Measurements from ENCODE around the gene PCBP3.
"Not testable (repeated sequence)": the region's sequence is repeated elsewhere in the genome, so short reads cannot be mapped to it uniquely, and the experiment has no call there.

The PCBP3 gene

DNA sequence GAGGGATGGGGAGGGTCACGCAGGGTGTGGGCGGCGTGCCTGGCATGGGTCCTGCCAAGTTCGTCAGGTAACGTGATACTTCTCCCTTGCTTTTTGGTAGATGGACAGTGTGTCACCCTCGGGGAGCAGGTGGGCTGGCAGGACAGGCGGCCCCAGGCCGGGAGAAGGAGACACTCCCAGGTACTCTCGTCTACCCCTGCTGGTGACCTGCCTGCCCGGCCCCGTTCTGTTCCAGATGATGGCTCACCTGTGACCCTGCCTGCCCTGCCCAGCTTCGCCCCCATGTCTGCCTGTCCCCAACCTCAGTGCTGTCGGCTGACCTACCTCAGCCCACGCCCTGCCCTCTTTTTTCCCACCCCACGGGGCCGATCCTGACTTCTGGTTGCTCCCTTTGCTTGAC, 144.7 kb downstream of the PCBP3 start:
- DNase-seq (ENCODE audit: low spot score) = no peak

DNA sequence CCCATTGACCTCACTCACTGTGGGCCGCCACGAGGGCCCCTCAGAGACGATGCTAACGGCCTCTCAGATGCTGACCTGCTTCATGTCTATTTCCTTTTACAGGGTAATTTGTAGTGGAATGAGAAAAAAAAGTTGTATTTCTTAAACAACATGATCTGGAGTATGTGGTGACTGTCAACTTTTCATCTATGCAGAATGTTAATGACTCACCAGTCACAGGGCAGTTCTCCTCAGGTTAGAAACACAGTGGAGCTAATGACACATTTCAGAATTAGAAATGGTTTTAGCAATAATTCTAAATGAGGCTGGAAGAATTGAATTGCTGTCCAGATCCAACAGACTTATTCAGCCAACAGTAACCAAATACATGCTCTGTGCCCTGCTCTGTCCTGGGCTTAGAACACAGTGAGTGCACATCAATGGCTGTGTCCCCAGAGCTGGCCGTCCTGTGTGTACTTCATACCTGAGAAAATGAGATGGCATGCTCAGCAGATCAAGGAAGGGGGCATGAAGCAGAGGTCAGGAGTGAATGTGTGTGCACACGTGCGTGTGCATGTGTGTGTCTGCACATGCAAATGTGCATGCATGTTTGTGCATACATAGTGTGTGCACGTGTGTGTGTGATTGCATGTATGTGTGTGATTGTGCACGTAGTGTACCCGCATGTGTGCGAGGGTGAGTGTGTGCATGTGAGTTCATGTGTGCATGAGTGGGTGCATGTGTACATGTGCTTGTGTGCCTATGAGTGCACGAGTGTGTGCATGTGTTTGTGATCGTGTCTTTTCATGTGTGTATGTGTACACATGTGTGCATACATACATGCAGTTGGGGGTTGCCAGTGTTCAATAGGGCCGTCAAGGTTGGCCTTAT, 145.3 kb downstream of the PCBP3 start:
- no peak for DNase-seq (ENCODE audit: low spot score)

DNA sequence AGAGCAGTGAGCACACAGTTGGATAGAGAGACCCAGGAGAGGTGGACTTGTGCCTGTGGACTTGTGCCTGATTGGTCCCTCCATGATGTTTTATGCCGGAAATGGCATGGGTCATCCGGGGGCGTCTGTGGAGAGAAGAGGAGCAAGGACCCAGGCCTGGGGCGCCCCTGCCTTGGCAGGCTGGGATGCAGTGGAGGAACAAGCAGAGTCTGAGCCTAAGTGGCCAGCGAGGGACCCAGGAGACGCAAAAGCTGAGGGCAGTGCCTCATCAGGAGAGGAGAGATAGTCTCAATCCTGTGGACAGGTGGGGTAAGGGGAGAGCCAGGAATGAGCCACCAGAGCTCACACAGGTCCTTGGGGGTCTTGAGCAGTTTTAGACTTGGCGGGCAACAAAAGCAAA, 146.9 kb downstream of the PCBP3 start:
- no peak for DNase-seq (ENCODE audit: low spot score)

DNA sequence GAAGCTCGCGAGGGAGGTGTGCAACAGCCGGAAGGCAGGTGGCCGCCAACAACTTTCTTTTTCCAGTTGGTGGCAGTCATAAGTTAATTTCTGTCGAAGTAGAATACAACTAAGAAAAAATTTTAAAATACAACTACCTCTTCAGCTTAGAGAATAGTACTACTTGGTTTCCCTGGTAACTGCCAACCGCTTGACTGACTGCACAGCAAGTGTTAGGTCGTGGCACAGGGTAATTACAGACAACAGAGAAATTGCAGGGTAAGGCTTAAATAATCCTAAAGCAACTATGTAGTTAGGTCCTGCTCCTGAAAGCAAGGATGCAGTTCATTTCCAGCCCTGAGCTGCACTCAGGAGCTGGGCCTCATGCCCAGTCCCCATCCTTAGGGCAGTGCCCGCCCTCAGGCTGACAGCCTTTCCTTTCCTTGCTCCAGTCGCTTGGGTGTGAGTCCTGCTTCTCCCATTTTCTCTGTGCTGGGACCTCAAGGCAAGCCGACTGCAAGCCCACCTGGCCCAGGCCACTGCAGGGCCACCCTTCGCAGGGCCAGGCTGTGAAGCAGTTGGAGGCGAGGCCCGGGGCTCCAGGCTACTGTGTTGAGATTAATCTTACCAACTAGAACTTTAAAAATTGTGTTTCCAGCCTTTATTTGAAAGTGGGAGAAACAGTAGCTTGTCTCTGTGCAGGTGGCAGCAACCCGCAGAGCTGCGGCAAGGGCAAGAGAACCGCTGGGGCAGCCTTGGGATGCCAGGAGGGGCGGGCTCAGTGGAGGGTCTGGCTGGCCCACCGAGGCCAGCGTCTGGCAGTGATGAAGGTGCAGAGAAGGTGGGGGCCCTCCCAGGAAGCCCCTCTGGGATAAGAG, 148.3 kb downstream of the PCBP3 start:
- DNase-seq (ENCODE audit: low spot score) = no peak

DNA sequence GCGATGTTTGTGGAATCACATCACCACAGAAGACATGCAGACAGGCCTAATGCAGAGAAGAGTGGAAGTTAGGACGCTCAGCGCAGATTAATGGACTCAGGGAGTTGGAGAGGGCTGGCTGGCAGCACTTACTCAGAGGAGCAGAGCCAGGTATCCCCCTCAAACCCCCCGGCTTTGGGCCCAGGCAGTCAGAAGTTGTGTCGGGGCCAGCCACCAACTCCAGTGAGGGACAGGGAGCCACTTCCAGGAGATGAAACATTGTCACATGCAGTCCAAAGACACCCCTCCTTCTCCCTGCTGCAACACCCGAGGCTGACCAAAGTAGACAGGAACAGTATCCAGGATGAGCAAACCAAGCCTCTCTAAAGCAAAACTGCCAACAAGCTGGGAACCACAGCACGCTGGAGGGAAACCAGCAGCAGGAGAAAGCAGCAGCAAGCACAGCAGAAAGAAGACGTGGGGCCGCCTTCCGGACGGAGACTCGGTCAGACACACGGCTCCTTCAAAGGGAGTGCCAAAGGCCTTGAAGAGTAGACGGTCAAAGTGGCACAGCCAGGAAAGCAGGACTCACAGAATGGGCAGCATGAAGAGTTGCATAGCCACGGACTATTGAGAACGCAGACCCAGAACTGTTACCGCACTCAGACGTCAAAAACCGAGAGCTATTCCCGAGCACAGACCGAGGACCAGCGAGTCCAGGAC, 149.3 kb downstream of the PCBP3 start:
- no peak for DNase-seq (ENCODE audit: low spot score)

DNA sequence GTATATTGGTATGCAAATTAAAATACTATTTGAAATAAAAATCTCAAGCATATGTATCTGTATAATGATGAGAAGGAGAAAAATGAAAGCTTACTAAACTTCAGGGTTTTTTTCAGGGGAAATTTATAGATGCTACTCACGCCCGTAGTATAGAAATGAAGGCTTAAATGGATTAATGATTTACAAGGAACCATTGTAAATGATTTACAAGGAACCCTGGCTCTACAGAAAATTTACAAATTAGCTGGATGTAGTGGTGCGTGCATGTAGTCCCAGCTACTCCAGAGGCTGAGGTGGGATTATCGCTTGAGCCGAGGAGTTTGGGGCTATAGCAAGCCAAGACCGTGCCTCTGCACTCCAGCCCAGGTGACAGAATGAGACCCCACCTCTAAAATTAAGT, 150.5 kb downstream of the PCBP3 start:
- no peak for DNase-seq (ENCODE audit: low spot score)

DNA sequence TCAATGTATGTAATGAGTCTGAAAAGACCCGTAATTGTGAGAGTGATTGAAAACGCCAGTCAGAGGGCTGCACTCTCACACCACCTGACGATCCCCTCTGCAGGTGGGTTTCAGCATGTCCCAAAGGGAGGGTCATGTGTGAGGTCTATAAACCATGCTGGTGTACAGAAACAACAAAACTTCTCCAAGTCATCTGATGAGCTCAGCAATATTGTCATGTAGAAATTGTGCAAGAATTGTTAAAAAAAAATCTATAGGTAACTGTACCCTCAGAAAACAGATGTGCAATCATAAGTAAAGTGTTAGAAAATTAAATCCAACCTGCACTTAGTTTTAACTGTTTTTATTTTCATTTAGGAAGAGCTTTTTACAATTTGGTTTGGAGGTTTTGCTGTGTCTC, 152.5 kb downstream of the PCBP3 start:
- DNase-seq (ENCODE audit: low spot score) = no peak

DNA sequence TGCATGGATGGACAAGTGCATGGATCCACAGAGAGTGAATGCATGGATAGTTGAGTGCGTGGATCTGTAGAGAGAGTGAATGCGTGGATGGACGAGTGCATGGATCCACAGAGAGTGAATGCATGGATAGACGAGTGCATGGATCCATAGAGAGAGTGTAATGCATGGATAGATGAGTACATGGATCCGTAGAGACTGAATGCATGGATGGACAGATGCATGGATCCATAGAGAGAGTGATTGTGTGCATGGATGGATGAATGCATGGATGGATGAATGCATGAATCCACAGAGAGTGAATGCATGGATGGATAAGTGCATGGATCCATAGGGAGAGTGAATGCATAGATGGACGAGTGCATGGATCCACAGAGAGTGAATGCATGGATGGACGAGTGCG, 153.8 kb downstream of the PCBP3 start:
- DNase-seq (ENCODE audit: low spot score) = no peak

DNA sequence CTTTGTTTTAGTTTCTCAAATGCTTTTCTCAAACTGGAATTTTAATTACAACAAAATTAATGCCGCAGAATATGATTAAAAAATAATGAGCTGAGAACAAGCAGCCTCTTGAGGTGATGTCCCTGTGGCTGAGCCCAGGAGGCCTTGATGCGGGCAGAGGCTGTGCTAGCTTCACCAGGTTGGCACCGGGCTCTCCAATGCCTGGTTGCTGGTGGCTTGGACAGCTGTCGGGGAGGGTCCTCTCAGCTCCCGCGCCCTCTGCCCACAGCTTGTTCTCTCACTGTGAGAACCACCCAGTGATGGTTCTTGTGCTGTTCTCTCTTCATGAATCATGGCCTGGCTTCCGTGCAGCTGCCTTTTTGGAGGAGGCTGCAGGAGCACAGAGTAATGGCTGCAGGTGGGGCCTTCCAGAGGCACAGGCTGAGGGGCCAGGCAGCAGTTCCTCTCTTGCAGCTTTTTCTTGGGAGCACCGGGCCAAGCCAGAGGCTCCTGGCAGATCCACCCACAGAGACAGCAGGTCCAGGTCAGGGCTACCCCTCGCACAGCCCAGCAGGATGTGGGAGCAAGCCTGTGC, 156.3 kb downstream of the PCBP3 start:
- DNase-seq (ENCODE audit: low spot score) = no peak

DNA sequence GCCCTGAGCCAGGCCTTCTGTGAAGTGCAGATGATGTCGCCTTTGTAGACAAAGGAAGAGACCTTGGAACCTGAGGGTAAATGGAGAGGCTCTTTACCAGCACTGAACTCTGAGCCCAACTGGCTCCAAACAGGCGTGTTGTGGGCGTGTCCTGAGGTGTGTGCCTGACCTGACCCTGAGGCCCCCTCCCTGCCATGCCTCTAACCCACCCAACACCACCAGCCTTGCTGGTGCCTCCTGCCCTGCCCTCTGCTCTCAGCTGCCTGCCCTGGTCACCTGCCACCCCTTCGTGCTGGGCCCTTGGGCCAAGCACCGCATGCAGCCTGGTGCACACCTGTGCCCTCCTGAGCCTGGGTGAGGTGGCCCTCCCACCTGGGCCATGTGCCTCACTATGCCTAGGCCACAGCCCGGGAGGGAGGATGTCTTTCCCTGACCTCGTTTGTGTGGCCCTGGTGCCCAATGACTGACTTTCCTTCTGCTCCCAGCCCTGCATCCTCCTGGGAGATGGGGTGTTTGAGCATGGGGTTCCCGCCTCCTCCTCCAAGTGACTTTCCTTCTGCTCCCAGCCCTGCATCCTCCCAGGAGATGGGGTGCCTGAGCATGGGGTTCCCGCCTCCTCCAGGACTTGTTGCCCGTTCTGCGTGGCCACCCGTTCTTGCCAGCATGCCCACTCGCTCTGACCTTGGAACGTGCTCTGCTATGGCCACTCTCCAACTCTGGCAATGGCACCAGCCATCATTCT, 157.0 kb downstream of the PCBP3 start:
- no peak for DNase-seq (ENCODE audit: low spot score)

DNA sequence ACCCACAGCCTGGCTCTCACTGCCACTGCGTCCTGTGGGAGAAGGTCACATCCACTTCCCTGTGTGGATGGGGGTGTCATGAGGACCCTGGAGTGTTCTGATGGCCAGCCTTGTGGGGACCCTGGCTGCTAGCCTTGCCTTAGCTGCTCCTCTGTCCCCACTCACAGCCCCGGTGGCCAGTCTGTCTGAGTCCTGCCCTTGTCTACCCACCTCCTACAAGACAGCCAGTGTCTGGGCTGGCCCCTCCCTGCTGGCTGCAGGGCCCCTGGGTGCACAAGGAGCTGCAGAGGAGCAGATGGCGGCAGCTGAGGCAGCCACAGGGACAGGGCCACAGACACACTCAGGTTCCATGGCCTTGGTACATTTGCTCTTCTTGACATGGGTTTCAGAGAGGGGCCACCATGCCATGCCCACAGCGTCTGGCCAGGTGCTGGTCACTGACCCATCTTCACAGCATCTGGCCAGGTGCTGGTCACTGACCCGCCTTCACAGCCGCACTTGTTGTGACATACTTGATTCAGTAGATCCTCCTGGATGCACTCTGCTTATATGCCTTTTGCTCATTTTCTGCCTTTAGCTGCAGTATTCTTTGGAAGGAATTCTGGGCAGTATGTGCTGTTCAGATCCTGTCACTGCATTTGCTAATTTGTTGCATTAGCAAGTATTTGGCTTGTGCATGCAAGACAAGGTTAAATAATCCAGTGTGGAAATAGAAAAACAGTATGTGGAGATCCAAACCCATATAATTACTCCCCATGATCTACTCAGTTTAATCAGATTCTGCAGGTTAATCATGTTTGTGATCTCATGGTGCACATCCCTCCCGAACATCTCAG, 157.8 kb downstream of the PCBP3 start:
- DNase-seq (ENCODE audit: low spot score) = no peak

DNA sequence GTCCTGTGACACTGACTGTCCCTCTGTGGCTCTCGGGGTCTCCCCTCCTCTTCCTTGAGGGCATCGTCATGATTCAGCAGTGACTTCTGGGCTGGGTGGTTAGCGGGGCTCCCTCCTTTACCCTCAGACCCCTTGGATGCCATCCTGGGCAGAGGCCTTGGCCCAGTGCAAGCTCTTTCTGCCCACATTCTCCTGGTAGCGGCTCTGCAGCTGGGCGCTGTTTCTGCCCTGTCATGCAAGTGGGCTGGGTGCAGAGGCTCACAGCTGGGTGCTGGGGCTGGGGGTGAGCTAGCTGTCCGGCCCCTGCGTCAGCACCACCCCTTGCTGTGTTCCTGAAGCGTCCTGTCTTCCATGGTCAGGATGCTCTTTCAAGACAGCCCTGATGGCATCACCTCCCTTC, 158.5 kb downstream of the PCBP3 start:
- no peak for DNase-seq (ENCODE audit: low spot score)

DNA sequence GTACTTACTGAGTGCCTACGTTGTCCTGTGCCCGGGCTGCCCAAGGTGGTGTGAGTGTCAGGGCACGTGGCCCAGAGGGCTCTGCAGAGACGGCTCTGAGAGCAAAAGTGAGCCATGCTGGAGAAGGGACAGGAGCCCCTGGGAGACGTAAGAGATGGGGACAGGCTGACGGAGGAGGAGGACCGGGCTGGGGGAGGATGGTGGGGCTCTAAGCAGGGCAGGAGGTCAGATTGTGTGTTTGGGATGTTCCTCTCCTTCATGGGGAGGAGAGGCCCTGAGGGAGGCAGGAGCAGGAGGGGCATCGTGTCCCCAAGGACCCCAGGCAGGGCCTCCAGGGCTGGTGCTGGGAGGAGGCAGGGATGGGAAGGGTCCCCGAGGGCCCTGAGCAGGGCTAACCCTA, 158.9 kb downstream of the PCBP3 start:
- DNase-seq (ENCODE audit: low spot score) = no peak

DNA sequence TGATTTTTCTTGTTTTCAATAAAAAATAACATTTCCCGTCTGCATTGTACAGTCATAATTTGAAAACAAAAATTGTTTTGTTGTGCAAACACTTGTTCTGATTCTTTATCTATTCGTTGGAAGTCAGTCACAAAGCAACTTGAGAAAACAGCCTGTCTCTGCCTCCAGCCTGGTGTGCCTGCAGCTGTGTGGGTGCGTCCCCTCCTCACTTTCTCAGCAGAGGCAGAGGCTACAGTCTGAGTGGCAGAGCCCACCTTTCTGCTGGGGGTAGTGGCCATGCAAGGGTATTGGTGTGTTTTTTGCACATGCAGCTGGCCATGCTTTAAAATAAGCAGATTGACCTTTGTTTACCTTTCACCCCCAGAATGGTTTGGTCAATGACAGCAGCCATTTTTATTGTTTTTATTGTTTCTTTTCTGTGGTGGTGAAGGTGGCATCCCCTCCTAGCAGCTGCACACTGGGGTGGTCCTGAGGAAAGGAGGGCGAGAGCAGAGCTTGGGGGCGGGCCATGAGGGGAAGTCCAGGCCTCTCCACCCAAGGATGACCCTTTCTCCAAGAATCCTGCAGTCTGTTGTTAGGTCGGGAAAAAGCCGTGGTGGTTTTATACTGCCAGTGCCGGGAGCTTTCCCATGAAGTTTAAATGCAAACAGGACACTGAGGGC, 159.6 kb downstream of the PCBP3 start:
- DNase-seq (ENCODE audit: low spot score) = no peak

DNA sequence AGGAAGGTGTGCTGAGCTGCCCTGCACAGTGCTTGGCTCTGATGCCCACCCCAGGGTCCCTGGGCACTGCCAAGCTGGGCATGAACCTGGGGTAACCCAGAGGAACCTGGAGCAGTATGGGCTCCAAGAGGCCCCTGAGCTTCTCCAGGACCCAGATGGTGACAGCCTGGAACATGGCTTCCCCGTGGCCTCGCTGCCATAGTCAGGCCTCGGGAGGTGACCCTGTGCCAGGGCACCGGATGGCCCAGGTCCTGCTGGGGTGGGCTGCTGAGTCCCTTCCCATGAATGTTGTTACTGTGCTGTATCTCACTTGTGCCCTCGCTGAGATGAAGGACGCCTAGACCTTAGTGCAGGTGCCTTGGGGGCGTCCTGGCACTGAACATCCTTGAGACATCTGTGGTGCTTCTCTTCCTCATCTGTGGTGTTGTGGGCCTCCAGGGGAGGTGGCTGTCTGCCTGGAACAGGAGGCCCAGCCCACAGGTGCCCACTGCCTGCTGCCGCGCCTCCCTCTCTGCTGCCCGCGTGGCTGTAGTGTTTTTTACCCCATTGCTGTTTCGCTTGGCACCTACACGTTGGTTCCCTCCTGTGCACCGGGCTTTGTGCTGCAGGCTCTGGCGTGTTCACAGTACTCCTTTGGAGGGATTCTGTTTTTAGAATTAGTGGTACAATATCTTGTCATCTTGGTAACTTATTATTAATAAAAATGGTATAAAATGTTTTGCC, 160.3 kb downstream of the PCBP3 start:
- DNase-seq (ENCODE audit: low spot score) = no peak

DNA sequence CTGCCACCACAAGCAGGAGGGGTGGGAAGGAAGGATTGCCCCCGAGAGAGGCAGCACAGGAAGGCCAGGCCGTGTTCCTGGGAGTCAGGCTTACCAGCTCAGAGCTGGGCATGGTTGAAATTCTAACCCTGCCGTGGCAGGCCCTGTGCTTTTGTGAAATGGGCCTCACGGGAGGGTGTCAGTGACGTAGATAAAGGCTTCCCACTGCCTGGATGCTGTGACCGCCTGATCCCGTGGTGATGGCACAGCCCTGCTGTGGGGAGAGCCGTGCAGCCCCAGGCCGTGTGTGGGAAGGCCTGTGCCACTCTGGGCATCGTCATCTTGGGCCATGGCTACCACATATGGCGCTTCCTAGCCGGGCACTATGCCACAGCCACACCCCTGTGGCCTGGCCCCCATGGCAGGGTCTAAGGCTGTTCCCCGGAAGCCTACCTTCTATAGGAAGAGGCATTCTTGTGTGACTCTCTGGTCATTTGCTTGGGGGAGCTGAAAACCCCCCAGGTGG, 161.3 kb downstream of the PCBP3 start:
- DNase-seq (ENCODE audit: low spot score) = no peak

DNA sequence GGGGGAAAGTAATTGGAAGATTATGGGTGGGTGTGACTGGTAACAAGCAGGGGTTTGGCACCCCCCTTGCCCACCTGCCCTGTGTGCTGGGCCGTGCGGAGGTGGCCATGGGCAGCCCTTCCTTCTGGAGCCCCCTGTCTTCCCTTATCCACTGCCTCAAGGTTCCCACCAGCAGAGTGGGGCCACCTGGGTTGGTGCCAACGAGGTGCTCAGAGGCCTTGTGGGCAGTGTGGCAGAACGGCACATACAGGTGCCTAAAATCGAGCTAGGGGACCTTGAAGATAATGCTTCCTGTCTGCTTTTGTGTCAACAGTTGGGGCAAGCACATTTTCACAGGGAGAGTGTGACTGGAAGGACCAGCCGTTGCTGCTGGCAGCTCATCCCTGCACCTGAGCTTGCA, 161.8 kb downstream of the PCBP3 start:
- no peak for DNase-seq (ENCODE audit: low spot score)

DNA sequence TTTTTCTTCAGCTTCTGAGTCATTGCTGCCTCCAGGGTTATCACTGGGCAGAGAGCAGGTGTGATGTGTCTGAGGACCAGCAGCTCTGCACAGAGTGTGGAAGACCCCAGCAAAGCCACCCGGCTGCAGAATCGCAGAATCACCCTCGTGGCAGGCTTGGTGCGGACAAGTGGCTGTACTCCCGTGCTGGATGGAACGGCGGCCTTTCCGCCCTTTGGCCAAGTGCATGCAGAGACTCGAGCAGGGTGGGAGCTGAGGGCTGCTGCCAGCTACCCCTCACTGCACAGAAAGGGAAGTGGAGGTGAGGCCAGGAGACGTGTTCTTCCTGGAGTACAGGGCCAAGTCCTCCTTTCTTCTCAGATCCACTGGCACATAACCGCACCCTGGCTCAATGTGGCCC, 162.5 kb downstream of the PCBP3 start:
- DNase-seq (ENCODE audit: low spot score) = no peak

DNA sequence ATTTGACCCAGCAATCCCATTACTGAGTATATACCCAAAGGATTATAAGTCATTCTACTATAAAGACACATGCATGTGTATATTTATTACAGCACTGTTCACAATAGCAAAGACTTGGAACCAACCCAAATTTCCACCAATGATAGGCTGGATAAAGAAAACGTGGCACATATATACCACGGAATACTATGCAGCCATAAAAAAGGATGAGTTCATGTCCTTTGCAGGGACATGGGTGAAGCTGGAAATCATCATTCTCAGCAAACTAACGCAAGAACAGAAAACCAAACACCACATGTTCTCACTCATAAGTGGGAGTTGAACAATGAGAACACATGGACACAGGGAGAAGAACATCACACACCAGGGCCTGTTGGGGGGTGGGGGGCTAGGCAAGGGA, 165.1 kb downstream of the PCBP3 start:
- not testable (repeated sequence) for DNase-seq (ENCODE audit: low spot score)

Data from Ammon's horn (tissue), 1 donor.